Motor neuron (in vitro differentiated cells): ENCODE data around the gene SH2D3C. TPM values are rescaled to one million over a fixed set of nuclear protein-coding genes. Genes with fewer than 3 reads are reported as not detected.

Experiments
- ATAC-seq, 8 experiments: fragments of 200-7000 bp; cut with Tn5 transposase; replicated peaks in 6 of 8; 2 replicates each; pipeline ENCODE4 v1.8.0; 2021; ENCODE audit warnings: mild to moderate bottlenecking in 8 of 8, moderate library complexity in 8 of 8
- H3K27ac ChIP-seq, 2 donors: fragments of 250-450 bp; sonication (Bioruptor Pico); 2 replicates each; pipeline ENCODE4 v1.9.0; 2021; ENCODE audit warnings: antibody characterized with exemption in 2 of 2, mild to moderate bottlenecking in 2 of 2, moderate library complexity in 1 of 2
- H3K4me1 ChIP-seq, 2 donors: fragments of 250-450 bp; sonication (Bioruptor Pico); replicated peaks in 1 of 2; 2 replicates each; pipeline ENCODE4 v1.6.1; 2021; ENCODE audit warnings: antibody characterized with exemption in 2 of 2, mild to moderate bottlenecking in 2 of 2, moderate library complexity in 1 of 2
- H3K4me3 ChIP-seq, 5 donors: fragments of 250-450 bp; sonication (Bioruptor Pico); 2 replicates each; pipeline ENCODE4 v1.9.0; 2021; ENCODE audit warnings: antibody characterized with exemption in 5 of 5, mild to moderate bottlenecking in 5 of 5, moderate library complexity in 4 of 5
- WGBS, 10 experiments: fragments of 450-650 bp; shearing (Covaris generic); methylation state at CpG; one replicate each; pipeline ENCODE4 v1.0.0; 2022; 5-methylcytosine and 5-hydroxymethylcytosine counted together
- in situ Hi-C, 9 experiments: fragments of 400-800 bp; cut with MboI; loops; one replicate each; pipeline ENCODE4 v1.15.0; 2021; ENCODE audit warnings: low sequenced_read_pairs in 9 of 9, low pct_unique_long_range_greater_than_20kb in 2 of 9; ENCODE audit not compliant: unreplicated experiment in 9 of 9
- total RNA-seq, 8 experiments: library from RNA; unstranded; fragments of 300-600 nt; gene quantifications; 2 replicates each; pipeline versions ENCODE4 v1.2.3 to v1.2.4, GENCODE V29; 2022

SH2D3C gene
- total RNA-seq, 8 experiments from 2014 or later = 0.14 to 12.5 (median 6.5) TPM

- no peaks in the 10 kb centered on the region for H3K4me1 ChIP-seq
- 87 to 96% (median 95%) methylated on average over 2 to 4 of the region's 13 CpGs; no CpG with 5 or more reads in 6 of the 10 experiments for WGBS, 10 experiments
- ATAC-seq = no peak
- in situ Hi-C loops = no loop called here
- no peak overlapping the region for H3K4me3 ChIP-seq
- H3K27ac ChIP-seq = no peak overlapping the region
Measured at GRCh38 chr9:127723013-127723412, 55.5 kb downstream of the SH2D3C start.

GRCh38 chr9:127722055-127722745 is 56.3 kb downstream of the SH2D3C start:
- Histone ChIP-seq H3K4me1 (no peaks in the 10 kb centered on the region), H3K4me3 (no peak overlapping the region), H3K27ac (no peak overlapping the region)
- in situ Hi-C loops = no loop called here
- no peak for ATAC-seq
- WGBS, 10 experiments = 17 to 100% (median 80%) methylated on average over 1 to 3 of the region's 12 CpGs; no CpG with 5 or more reads in 3 of the 10 experiments

DNA sequence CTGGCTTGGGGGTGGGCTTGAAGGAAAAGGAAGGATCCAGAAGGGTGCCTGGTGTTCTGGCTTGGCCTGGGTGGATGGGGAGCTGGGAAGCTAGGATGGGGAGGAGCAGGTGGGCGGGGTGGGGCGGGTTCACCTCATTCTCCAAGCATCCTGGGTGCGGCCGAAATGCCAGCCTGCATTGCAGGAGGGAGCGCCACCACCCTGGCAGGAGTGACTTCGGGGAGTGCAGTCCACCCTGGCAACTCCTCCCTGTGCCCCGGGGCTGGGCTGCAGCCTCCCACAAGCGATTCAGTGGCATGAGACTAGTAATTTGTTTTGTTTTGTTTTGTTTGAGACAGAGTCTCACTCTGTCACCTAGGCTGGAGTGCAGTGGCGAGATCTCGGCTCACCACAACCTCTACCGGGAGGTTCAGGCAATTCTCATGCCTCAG is 57.1 kb downstream of the SH2D3C start:
- 50 to 83% (median 77%) methylated on average over 1 to 3 of the region's 11 CpGs; no CpG with 5 or more reads in 6 of the 10 experiments for WGBS, 10 experiments
- H3K27ac ChIP-seq = no peak overlapping the region

DNA sequence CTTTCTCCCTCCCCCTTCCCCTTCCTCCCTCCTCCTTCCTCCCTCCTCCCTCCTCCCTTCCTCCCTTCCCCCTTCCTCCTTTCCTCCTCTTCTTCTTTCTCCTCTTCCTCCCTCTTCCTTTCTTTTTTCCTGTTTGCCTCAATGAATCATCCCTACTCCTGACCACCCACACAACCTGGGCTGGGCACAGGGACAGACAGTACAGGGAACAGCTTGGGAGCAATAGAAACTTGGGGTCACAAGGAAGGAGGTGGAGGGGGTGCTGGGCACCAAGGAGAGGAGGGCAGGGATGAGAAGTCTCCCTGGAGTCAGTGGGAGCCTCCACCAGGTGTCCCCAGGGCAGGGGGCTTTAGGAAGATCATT is 57.6 kb downstream of the SH2D3C start:
- H3K4me3 ChIP-seq = no peak overlapping the region
- in situ Hi-C loops = no loop called here
- no peak for ATAC-seq
- peaks cover 5 to 6% of the 10 kb centered on the region in 2 donors for H3K4me1 ChIP-seq
- H3K27ac ChIP-seq = no peak overlapping the region

More for the DNA sequence above, 57.1 kb downstream of the SH2D3C start:
- Histone ChIP-seq H3K4me3 (no peak overlapping the region), H3K4me1 (peaks cover 0 to 1% of the 10 kb centered on the region in 2 donors)
- in situ Hi-C loops = no loop called here
- peak; percentile 13 to 65 (median 28) for ATAC-seq

GRCh38 chr9:127720031-127720864 is 58.2 kb downstream of the SH2D3C start:
- in situ Hi-C loops = no loop called here
- ATAC-seq = no peak
- Histone ChIP-seq H3K4me1 (peaks cover 5 to 6% of the 10 kb centered on the region in 2 donors), H3K27ac (no peak overlapping the region), H3K4me3 (no peak overlapping the region)
- WGBS, 10 experiments = 81 to 100% (median 87%) methylated on average over 1 to 6 of the region's 12 CpGs; no CpG with 5 or more reads in 7 of the 10 experiments

DNA sequence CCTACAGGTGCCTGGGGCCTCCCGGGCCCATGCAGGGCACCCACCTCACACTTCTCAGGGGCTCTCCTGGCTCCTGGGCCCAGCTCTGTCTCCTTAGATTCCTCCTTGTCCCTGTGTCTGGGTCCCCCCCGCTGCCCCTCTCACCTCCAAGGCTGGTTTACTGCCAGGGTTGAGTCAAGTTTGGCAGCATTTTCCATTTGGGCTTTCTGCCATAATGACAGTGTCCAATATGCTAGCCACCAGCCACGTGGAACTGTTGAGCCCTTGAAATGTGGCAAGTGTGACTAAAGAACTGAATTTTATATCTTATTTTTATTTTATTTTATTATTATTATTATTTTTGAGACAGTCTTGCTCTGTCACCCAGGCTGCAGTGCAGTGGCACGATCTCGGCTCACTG is 60.7 kb downstream of the SH2D3C start:
- no peak for ATAC-seq
- 0 to 100% (median 78%) methylated on average over 1 to 5 of the region's 5 CpGs; no CpG with 5 or more reads in 2 of the 10 experiments for WGBS, 10 experiments
- no peak overlapping the region for H3K4me3 ChIP-seq
- in situ Hi-C loops = loop anchor here in 1 of 9 experiments (10.0 kb wide), 1 partner anchor 123 kb away; no protein-coding TSS in a partner anchor
- H3K27ac ChIP-seq = no peak overlapping the region
- H3K4me1 ChIP-seq = peaks cover 6 to 9% of the 10 kb centered on the region in 2 donors

DNA sequence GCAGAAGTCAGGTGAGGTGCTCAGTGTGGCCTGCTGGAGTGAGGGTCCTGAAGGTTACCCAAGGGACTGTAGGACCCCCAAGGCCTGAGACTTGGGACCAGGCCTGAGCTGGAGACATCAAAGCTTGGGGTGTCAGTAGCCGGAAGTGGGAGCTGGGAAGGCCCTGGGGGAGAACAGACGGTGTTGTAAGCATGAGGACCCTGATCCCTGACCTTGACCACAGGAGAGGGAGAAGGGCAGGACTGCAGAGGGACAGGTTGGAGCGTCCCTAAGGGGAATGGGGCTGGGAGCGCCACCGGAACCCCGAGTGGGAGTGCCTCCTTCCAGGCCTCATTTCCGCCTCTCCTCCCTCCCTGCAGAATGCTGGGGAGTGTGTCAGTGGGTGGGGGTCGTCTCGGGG is 62.1 kb downstream of the SH2D3C start:
- H3K27ac ChIP-seq = no peak overlapping the region
- peaks cover 11 to 17% of the 10 kb centered on the region in 2 donors for H3K4me1 ChIP-seq
- ATAC-seq = no peak
- 40 to 100% methylated on average over 1 of the region's 9 CpGs; no CpG with 5 or more reads in 8 of the 10 experiments for WGBS, 10 experiments
- in situ Hi-C loops = loop anchor here in 1 of 9 experiments (10.0 kb wide), 1 partner anchor 122 kb away; no protein-coding TSS in a partner anchor
- H3K4me3 ChIP-seq = peak overlapping the region in 3 of 5 donors; percentile 53 to 68 (median 58)

GRCh38 chr9:127715470-127716337 is 62.8 kb downstream of the SH2D3C start, which contains the start of the genes PTRH1 and TTC16:
TSS of gene PTRH1 (minus strand) at chr9:127715663. CDS start at chr9:127715639, 24 bp downstream.
TSS of gene TTC16 (plus strand) at chr9:127716079. CDS start at chr9:127716146, 67 bp downstream.
- ATAC-seq = peak; percentile 87 to 95 (median 92)
- WGBS, 10 experiments = 0 to 23% (median 1%) methylated on average over 1 to 20 of the region's 65 CpGs; no CpG with 5 or more reads in 4 of the 10 experiments
- Histone ChIP-seq H3K4me1 (peaks cover 18 to 23% of the 10 kb centered on the region in 2 donors), H3K4me3 (peak within 1 kb of the TSS; percentile 53 to 86 (median 68)), H3K27ac (no peak within 1 kb of the TSS)
- in situ Hi-C loops = loop anchor here in 1 of 9 experiments (10.0 kb wide), 1 partner anchor 121 kb away; no protein-coding TSS in a partner anchor

GRCh38 chr9:127714951-127715469 is 63.5 kb downstream of the SH2D3C start:
- Histone ChIP-seq H3K4me1 (peaks cover 20 to 23% of the 10 kb centered on the region in 2 donors), H3K4me3 (peak overlapping the region; percentile 53 to 86 (median 68)), H3K27ac (no peak overlapping the region)
- ATAC-seq = peak in 7 of 8 experiments; percentile 0 to 23 (median 3)
- 0 to 1% (median 0%) methylated on average over 5 to 26 of the region's 44 CpGs; no CpG with 5 or more reads in 6 of the 10 experiments for WGBS, 10 experiments
- in situ Hi-C loops = loop anchor here in 1 of 9 experiments (10.0 kb wide), 1 partner anchor 120 kb away; no protein-coding TSS in a partner anchor

- in situ Hi-C loops = loop anchor here in 1 of 9 experiments (10.0 kb wide), 1 partner anchor 119 kb away; no protein-coding TSS in a partner anchor
- 50 to 100% methylated on average over 2 of the region's 19 CpGs; no CpG with 5 or more reads in 8 of the 10 experiments for WGBS, 10 experiments
- peak overlapping the region; percentile 53 to 86 (median 68) for H3K4me3 ChIP-seq
Measured at GRCh38 chr9:127714020-127714750, 64.3 kb downstream of the SH2D3C start.

DNA sequence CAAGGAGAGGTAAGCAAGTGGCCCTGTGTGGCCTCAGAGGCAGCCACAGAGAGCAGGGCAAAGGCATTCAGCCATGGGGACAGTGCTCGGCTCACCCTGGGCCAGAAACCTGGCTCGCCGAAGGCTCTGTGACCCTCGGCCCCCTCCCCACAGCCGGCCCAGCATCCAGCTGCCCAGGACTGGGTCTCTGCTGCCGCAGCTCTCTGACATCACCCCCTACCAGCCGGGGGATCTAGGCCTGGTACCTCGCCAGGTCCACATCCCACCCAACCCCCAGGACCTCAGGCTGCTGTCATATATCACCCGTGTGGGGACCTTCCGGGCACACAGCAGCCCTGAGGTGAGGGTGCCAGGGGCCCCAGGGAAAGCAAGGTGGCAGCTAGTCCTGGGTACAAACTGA is 65.6 kb downstream of the SH2D3C start:
- no CpG with 5 or more reads among the region's 10 CpGs for WGBS, 10 experiments
- Histone ChIP-seq H3K27ac (no peak overlapping the region), H3K4me1 (peaks cover 20 to 23% of the 10 kb centered on the region in 2 donors), H3K4me3 (no peak overlapping the region)
- in situ Hi-C loops = loop anchor here in 1 of 9 experiments (10.0 kb wide), 1 partner anchor 118 kb away; no protein-coding TSS in a partner anchor
- ATAC-seq = no peak

More at GRCh38 chr9:127714020-127714750, 64.3 kb downstream of the SH2D3C start:
- Histone ChIP-seq H3K27ac (no peak overlapping the region), H3K4me1 (peaks cover 20 to 23% of the 10 kb centered on the region in 2 donors)
- peak in 1 of 8 experiments; percentile 3 for ATAC-seq
